Measurements from ENCODE around the gene ACKR2.

DNA sequence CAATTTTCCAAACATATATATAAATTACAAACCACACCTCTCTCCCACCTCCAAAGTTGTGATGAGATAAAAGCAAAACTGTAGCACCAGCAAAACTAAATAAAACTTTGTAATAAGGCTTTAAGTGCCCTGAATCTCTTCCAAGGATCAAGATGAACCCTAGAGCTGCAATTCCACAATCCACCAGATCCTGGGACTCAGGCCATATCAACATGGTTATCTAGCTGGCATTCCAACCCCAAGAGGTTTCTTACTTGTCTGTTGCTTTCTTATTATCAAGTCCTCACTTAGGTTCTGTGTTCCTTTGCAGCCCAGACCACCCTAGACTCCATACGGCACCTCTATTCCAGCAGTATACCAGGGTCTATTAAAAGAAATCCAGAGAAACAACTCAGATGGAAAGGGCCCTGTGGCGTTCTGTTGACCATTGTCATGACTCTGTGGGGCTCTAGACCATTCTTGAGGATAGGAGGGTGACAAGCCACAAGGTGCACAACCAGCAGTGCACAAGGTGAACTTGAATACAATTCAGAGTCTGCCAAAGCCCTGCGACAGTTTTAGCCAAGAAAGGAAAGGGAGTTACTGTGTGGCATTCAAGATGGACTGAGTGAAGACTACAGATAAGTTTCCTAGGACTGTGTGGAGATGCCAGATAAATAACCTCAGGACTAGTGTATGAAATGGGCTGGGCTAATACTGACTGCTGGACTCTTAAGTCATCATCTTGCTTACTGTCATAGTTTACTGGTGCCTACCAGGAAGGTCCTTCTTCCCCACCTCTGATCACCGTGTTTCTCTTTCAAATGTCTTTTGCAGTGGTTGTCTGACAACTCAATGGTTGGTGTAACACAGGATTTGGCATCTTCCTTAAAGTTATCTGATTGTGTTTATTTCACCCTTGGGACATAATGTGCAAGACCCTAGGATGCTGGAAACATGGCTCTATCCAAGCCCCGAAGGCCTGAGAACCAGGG, 27.2 kb downstream of the ACKR2 start:
- TF ChIP-seq NFE2L1 (CRISPR knock-in tag; IDR thresholded peaks at IDR 0.05) (no peak), ARID4B (CRISPR knock-in tag; IDR thresholded peaks at IDR 0.05; ENCODE audit: borderline replicate concordance) (no peak), USF2 (CRISPR knock-in tag; IDR thresholded peaks at IDR 0.05) (no peak), ATF2 (CRISPR knock-in tag; IDR thresholded peaks at IDR 0.05; ENCODE audit: borderline replicate concordance, low read depth) (no peak), CBFB (CRISPR knock-in tag; IDR thresholded peaks at IDR 0.05; ENCODE audit: low read depth) (no peak), NFYB (CRISPR knock-in tag; conservative IDR thresholded peaks at IDR 0.05; ENCODE audit: low read depth) (no peak), TEAD1 (CRISPR knock-in tag; IDR thresholded peaks at IDR 0.05) (no peak), ZNF317 (CRISPR knock-in tag; IDR thresholded peaks at IDR 0.05; ENCODE audit: borderline replicate concordance, low read depth) (no peak), KAT7 (CRISPR knock-in tag; IDR thresholded peaks at IDR 0.05; ENCODE audit: borderline replicate concordance) (no peak), NR3C1 (CRISPR knock-in tag; conservative IDR thresholded peaks at IDR 0.05; ENCODE audit: low read depth) (no peak), FOXK1 (CRISPR knock-in tag; IDR thresholded peaks at IDR 0.05) (no peak)
- TF ChIP-seq, protein P1, sequence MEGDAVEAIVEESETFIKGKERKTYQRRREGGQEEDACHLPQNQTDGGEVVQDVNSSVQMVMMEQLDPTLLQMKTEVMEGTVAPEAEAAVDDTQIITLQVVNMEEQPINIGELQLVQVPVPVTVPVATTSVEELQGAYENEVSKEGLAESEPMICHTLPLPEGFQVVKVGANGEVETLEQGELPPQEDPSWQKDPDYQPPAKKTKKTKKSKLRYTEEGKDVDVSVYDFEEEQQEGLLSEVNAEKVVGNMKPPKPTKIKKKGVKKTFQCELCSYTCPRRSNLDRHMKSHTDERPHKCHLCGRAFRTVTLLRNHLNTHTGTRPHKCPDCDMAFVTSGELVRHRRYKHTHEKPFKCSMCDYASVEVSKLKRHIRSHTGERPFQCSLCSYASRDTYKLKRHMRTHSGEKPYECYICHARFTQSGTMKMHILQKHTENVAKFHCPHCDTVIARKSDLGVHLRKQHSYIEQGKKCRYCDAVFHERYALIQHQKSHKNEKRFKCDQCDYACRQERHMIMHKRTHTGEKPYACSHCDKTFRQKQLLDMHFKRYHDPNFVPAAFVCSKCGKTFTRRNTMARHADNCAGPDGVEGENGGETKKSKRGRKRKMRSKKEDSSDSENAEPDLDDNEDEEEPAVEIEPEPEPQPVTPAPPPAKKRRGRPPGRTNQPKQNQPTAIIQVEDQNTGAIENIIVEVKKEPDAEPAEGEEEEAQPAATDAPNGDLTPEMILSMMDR (IDR thresholded peaks at IDR 0.05) = no peak
- TF ChIP-seq, protein P2, sequence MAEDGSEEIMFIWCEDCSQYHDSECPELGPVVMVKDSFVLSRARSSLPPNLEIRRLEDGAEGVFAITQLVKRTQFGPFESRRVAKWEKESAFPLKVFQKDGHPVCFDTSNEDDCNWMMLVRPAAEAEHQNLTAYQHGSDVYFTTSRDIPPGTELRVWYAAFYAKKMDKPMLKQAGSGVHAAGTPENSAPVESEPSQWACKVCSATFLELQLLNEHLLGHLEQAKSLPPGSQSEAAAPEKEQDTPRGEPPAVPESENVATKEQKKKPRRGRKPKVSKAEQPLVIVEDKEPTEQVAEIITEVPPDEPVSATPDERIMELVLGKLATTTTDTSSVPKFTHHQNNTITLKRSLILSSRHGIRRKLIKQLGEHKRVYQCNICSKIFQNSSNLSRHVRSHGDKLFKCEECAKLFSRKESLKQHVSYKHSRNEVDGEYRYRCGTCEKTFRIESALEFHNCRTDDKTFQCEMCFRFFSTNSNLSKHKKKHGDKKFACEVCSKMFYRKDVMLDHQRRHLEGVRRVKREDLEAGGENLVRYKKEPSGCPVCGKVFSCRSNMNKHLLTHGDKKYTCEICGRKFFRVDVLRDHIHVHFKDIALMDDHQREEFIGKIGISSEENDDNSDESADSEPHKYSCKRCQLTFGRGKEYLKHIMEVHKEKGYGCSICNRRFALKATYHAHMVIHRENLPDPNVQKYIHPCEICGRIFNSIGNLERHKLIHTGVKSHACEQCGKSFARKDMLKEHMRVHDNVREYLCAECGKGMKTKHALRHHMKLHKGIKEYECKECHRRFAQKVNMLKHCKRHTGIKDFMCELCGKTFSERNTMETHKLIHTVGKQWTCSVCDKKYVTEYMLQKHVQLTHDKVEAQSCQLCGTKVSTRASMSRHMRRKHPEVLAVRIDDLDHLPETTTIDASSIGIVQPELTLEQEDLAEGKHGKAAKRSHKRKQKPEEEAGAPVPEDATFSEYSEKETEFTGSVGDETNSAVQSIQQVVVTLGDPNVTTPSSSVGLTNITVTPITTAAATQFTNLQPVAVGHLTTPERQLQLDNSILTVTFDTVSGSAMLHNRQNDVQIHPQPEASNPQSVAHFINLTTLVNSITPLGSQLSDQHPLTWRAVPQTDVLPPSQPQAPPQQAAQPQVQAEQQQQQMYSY (CRISPR knock-in tag; IDR thresholded peaks at IDR 0.05) = no peak
